DOHH2 (cell line): ENCODE data around the gene FIBP.

Experiments
- CTCF ChIP-seq: fragments of 200-600 bp; sonication (generic); IDR thresholded peaks from one replicate; pipeline ENCODE4 v1.5.1; 2014; ENCODE audit warnings: antibody characterized with exemption, mild to moderate bottlenecking, low read depth, low read length; ENCODE audit not compliant: poor library complexity, severe bottlenecking
- EZH2phosphoT487 ChIP-seq: fragments of 200-600 bp; sonication (generic); IDR thresholded peaks from 2 replicates; pipeline ENCODE4 v1.6.1; 2017; ENCODE audit warnings: borderline replicate concordance, mild to moderate bottlenecking, antibody characterized with exemption, low read length, moderate library complexity, mixed read lengths

- TF ChIP-seq CTCF (no peak), EZH2phosphoT487 (no peak)
These were observed 2.3 kb downstream of the FIBP start for GRCh38 chr11:65885808-65886536.
